Measurements from ENCODE around the gene NDUFS3. TPM values are rescaled to one million over a fixed set of nuclear protein-coding genes. Genes with fewer than 3 reads are reported as not detected.

Gene NDUFS3
- total and polyA plus RNA-seq, 2 of the 13 experiments (the other 11 are each of a cell fraction or from before 2014, with no cell fraction given), result 151 to 184 TPM

DNA sequence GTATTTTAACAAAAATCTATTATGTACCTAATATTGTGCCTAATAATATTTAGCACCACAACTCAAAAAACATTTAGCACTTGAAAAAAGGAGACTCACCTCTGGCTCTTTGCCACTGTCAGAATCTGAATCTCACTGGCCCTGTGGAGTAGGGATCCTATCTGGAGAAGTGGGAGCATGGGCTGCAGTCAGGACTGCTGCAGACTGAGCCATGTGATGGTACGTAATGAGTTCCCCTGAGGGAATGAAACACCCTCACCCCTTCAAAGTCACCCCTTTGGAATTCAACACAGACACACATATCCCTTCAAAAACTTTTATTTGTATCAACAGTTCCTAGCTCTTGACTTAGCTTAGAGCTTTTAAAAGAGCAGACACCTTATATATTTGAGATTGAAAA lies 7.0 kb upstream of the NDUFS3 start (continued):
- no peak for TF ChIP-seq LRRFIP1 (CRISPR knock-in tag; conservative IDR thresholded peaks at IDR 0.05)
- no peak for TF ChIP-seq ZMAT3 (CRISPR knock-in tag; conservative IDR thresholded peaks at IDR 0.05)
- TF ChIP-seq PRDM4 (CRISPR knock-in tag; IDR thresholded peaks at IDR 0.05; ENCODE audit: borderline replicate concordance), result no peak
- TF ChIP-seq FOXJ3 (CRISPR knock-in tag; IDR thresholded peaks at IDR 0.05; ENCODE audit: borderline replicate concordance), result no peak
- TF ChIP-seq DPF2 (CRISPR knock-in tag; IDR thresholded peaks at IDR 0.05; ENCODE audit: borderline replicate concordance, low read depth), result no peak
- no peak for TF ChIP-seq JUND (CRISPR knock-in tag; IDR thresholded peaks at IDR 0.05)
- no peak for TF ChIP-seq NPAS2 (CRISPR knock-in tag; IDR thresholded peaks at IDR 0.05; ENCODE audit: borderline replicate concordance)
- TF ChIP-seq ZNF225 (CRISPR knock-in tag; IDR thresholded peaks at IDR 0.05), result no peak
- no peak for TF ChIP-seq NKX3-1 (CRISPR knock-in tag; IDR thresholded peaks at IDR 0.05)
- TF ChIP-seq RXRA (CRISPR knock-in tag; IDR thresholded peaks at IDR 0.05), result no peak
- no peak for TF ChIP-seq SAP130 (CRISPR knock-in tag; IDR thresholded peaks at IDR 0.05; ENCODE audit: low read depth)

Measured in HepG2 (cell line).